IPS-18a (cell line): ENCODE measurements around the gene TTC22.
A peak's percentile ranks its signal among the peaks of the same experiment; 100 is the strongest.

Experiments used
- H3K27ac ChIP-seq: one replicate; pipeline ENCODE4 v1.5.1; 2013; ENCODE audit warnings: low read length
- H3K27me3 ChIP-seq: one replicate; pipeline ENCODE4 v1.6.1; 2013; ENCODE audit warnings: mild to moderate bottlenecking, low read length; ENCODE audit not compliant: control insufficient read depth, insufficient read depth
- H3K36me3 ChIP-seq: one replicate; pipeline ENCODE4 v1.6.1; 2013; ENCODE audit warnings: low read depth, low read length; ENCODE audit not compliant: control insufficient read depth
- H3K4me1 ChIP-seq: one replicate; pipeline ENCODE4 v1.6.1; 2013; ENCODE audit warnings: low read depth, low read length; ENCODE audit not compliant: control insufficient read depth
- H3K4me3 ChIP-seq: one replicate; pipeline ENCODE4 v1.5.1; 2013; ENCODE audit warnings: low read length
- H3K9ac ChIP-seq: one replicate; pipeline ENCODE4 v1.6.1; 2013; ENCODE audit warnings: mild to moderate bottlenecking, low read length, moderate library complexity
- H3K9me3 ChIP-seq: one replicate; pipeline ENCODE4 v1.6.1; 2013; ENCODE audit warnings: low read depth, low read length; ENCODE audit not compliant: control insufficient read depth

The TTC22 gene

GRCh38 chr1:54813485-54814125 lies 12.5 kb upstream of the TTC22 start:
- H3K9me3 ChIP-seq, result no peaks in the 10 kb centered on the region
- no peaks in the 10 kb centered on the region for H3K27me3 ChIP-seq
- H3K4me3 ChIP-seq, result peak overlapping the region; percentile 7
- no peaks in the 10 kb centered on the region for H3K36me3 ChIP-seq
- no peak overlapping the region for H3K9ac ChIP-seq
- H3K4me1 ChIP-seq, result peaks cover 30% of the 10 kb centered on the region
- no peak overlapping the region for H3K27ac ChIP-seq

GRCh38 chr1:54812801-54813484 lies 11.8 kb upstream of the TTC22 start:
- H3K36me3 ChIP-seq, result no peaks in the 10 kb centered on the region
- H3K27ac ChIP-seq, result no peak overlapping the region
- H3K4me3 ChIP-seq, result no peak overlapping the region
- peaks cover 30% of the 10 kb centered on the region for H3K4me1 ChIP-seq
- H3K27me3 ChIP-seq, result no peaks in the 10 kb centered on the region
- no peak overlapping the region for H3K9ac ChIP-seq
- H3K9me3 ChIP-seq, result no peaks in the 10 kb centered on the region

- H3K9ac ChIP-seq, result no peak overlapping the region
- no peak overlapping the region for H3K27ac ChIP-seq
- no peaks in the 10 kb centered on the region for H3K36me3 ChIP-seq
- H3K4me1 ChIP-seq, result peaks cover 30% of the 10 kb centered on the region
- H3K9me3 ChIP-seq, result no peaks in the 10 kb centered on the region
- H3K4me3 ChIP-seq, result no peak overlapping the region
- H3K27me3 ChIP-seq, result no peaks in the 10 kb centered on the region
Observed at GRCh38 chr1:54811739-54812655, 10.9 kb upstream of the TTC22 start.

GRCh38 chr1:54811066-54811465 lies 9.9 kb upstream of the TTC22 start:
- Histone ChIP-seq H3K9ac (no peak overlapping the region), H3K27me3 (no peaks in the 10 kb centered on the region), H3K9me3 (no peaks in the 10 kb centered on the region), H3K4me3 (no peak overlapping the region), H3K27ac (no peak overlapping the region), H3K4me1 (peaks cover 30% of the 10 kb centered on the region), H3K36me3 (no peaks in the 10 kb centered on the region)

GRCh38 chr1:54810153-54810942 lies 9.2 kb upstream of the TTC22 start:
- H3K27me3 ChIP-seq, result no peaks in the 10 kb centered on the region
- H3K36me3 ChIP-seq, result no peaks in the 10 kb centered on the region
- no peaks in the 10 kb centered on the region for H3K9me3 ChIP-seq
- H3K4me1 ChIP-seq, result peaks cover 30% of the 10 kb centered on the region
- no peak overlapping the region for H3K4me3 ChIP-seq
- H3K27ac ChIP-seq, result no peak overlapping the region
- no peak overlapping the region for H3K9ac ChIP-seq

GRCh38 chr1:54809496-54810074 lies 8.5 kb upstream of the TTC22 start:
- Histone ChIP-seq H3K27ac (no peak overlapping the region), H3K27me3 (no peaks in the 10 kb centered on the region), H3K4me3 (no peak overlapping the region), H3K9me3 (no peaks in the 10 kb centered on the region), H3K36me3 (no peaks in the 10 kb centered on the region), H3K4me1 (peaks cover 26% of the 10 kb centered on the region), H3K9ac (no peak overlapping the region)

GRCh38 chr1:54808443-54809207 lies 7.5 kb upstream of the TTC22 start:
- Histone ChIP-seq H3K4me1 (peaks cover 17% of the 10 kb centered on the region), H3K4me3 (no peak overlapping the region), H3K9ac (no peak overlapping the region), H3K27me3 (no peaks in the 10 kb centered on the region), H3K9me3 (no peaks in the 10 kb centered on the region), H3K27ac (no peak overlapping the region), H3K36me3 (no peaks in the 10 kb centered on the region)

GRCh38 chr1:54807756-54808155 lies 6.6 kb upstream of the TTC22 start:
- Histone ChIP-seq H3K9me3 (no peaks in the 10 kb centered on the region), H3K4me1 (peaks cover 9% of the 10 kb centered on the region), H3K9ac (no peak overlapping the region), H3K27me3 (no peaks in the 10 kb centered on the region), H3K4me3 (no peak overlapping the region), H3K36me3 (no peaks in the 10 kb centered on the region), H3K27ac (no peak overlapping the region)

- H3K27me3 ChIP-seq, result no peaks in the 10 kb centered on the region
- no peaks in the 10 kb centered on the region for H3K36me3 ChIP-seq
- no peak overlapping the region for H3K27ac ChIP-seq
- H3K4me3 ChIP-seq, result no peak overlapping the region
- peaks cover 3% of the 10 kb centered on the region for H3K4me1 ChIP-seq
- no peaks in the 10 kb centered on the region for H3K9me3 ChIP-seq
- H3K9ac ChIP-seq, result no peak overlapping the region
Observed at GRCh38 chr1:54806931-54807611, 5.9 kb upstream of the TTC22 start.

- H3K27ac ChIP-seq, result no peak overlapping the region
- H3K9me3 ChIP-seq, result no peaks in the 10 kb centered on the region
- H3K4me1 ChIP-seq, result peaks cover 3% of the 10 kb centered on the region
- no peak overlapping the region for H3K9ac ChIP-seq
- no peaks in the 10 kb centered on the region for H3K36me3 ChIP-seq
- H3K27me3 ChIP-seq, result no peaks in the 10 kb centered on the region
- no peak overlapping the region for H3K4me3 ChIP-seq
Observed at GRCh38 chr1:54805981-54806381, 4.9 kb upstream of the TTC22 start.
